ENCODE data around the gene RAD54L. TPM values are rescaled to one million over a fixed set of nuclear protein-coding genes. Genes with fewer than 3 reads are reported as not detected.

Gene RAD54L
- 9.6 and 22.9 TPM in 2 replicates for total RNA-seq (ENCODE audit: low replicate concordance)
- long read RNA-seq, partial matches to known transcripts = 3 of 11 reads
- long read RNA-seq, other reads (novel, unspliced or antisense) = 6 of 11 reads

DNA sequence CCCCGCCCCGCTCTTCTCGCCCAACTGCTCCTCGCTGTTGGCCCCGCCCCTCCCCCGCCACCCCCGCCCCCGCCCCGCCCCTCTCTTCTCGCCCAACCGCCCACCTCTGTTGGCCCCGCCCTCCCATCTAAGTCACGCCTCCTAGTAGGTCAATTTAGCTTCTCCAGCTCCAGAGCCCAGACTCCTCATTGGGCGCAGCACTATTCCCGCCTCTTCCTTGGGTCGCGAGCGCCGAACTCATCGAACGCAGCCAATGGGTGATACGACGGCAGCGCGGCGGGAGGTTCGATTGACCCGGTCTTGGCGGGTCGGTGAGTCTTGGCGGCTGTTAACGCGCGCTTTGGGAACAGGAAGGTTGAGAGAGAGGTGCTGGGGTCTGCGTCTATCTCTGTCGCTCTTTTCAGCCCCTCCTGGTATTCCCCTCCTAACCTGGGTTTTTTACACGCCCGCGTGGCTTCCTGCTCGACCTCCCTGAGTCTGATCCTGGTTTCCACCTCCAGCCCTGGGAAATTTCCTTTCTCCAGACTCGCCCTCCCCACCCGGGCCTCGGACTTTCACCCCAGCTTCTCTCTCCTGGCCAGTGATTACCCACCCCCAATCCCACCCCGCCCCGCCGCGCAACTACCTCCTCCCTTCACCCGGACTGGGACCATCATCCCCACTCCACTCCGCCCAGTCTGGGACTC lies at the start of gene RAD54L:
RAD54L (plus strand) TSS at position 328 of the 686 bp plus-strand sequence. CDS start 643 bp downstream, outside the sequence.
- Mint-ChIP-seq H3K36me3 (peaks cover 9% of the 10 kb centered on the region), H3K27me3 (no peaks in the 10 kb centered on the region), H3K9me3 (no peaks in the 10 kb centered on the region), H3K4me3 (peak within 1 kb of the TSS; percentile 97), H3K27ac (peak within 1 kb of the TSS; percentile 96), H3K4me1 (ENCODE audit: unreplicated experiment) (peaks cover 15% of the 10 kb centered on the region)
- DNase-seq (ENCODE audit: extremely low spot score, unreplicated experiment) = peak; percentile 95
- TF ChIP-seq, protein P1, sequence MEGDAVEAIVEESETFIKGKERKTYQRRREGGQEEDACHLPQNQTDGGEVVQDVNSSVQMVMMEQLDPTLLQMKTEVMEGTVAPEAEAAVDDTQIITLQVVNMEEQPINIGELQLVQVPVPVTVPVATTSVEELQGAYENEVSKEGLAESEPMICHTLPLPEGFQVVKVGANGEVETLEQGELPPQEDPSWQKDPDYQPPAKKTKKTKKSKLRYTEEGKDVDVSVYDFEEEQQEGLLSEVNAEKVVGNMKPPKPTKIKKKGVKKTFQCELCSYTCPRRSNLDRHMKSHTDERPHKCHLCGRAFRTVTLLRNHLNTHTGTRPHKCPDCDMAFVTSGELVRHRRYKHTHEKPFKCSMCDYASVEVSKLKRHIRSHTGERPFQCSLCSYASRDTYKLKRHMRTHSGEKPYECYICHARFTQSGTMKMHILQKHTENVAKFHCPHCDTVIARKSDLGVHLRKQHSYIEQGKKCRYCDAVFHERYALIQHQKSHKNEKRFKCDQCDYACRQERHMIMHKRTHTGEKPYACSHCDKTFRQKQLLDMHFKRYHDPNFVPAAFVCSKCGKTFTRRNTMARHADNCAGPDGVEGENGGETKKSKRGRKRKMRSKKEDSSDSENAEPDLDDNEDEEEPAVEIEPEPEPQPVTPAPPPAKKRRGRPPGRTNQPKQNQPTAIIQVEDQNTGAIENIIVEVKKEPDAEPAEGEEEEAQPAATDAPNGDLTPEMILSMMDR (conservative IDR thresholded peaks at IDR 0.05) = no peak

DNA sequence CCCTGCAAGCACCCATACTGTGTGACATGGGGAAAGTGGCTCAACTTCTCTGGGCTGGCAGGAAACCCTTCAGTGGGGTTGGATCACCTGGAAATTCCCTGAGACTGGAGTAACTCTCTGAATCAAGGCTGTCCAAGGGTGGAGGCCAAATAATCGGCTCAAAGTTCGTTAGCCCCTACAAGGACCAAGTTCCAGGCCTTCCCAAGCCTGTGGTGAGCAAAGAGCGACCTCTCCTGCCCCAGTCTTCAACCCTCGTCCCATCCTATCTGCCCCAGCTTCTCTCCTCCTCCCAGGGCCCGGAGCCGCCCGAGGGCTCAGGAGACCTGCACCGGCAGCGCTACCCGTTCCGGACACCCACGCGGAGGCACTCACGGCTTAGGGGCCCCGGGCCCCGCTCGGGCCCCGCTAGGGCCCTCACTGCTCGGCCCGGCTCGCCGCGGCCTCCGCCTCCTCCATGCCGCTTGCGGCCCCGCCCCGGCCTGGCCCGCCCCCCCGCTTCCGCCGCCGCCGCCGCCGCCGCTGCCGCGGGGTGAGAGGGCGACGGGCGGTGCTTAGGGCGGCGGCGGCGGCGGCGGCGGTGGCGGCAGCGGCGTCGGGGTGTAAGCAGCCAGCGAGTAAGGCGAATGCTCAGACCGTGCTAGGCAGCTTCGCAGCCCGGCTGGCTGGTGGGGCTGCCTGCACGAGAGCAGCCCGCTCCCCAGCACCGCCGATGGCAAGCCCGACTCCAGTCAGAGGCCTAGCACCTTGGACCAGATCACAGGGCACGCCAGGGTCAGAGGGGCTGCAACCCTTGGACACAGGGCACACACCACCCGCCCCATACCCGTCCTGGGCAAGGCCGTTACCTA lies 49.4 kb upstream of the RAD54L start, which contains the start of gene POMGNT1:
POMGNT1 (minus strand) TSS at position 471 of the 848 bp plus-strand sequence. CDS start 613 bp downstream, outside the sequence.
- H3K4me1 Mint-ChIP-seq (ENCODE audit: unreplicated experiment) = peaks cover 11% of the 10 kb centered on the region
- no peaks in the 10 kb centered on the region for H3K9me3 Mint-ChIP-seq

DNA sequence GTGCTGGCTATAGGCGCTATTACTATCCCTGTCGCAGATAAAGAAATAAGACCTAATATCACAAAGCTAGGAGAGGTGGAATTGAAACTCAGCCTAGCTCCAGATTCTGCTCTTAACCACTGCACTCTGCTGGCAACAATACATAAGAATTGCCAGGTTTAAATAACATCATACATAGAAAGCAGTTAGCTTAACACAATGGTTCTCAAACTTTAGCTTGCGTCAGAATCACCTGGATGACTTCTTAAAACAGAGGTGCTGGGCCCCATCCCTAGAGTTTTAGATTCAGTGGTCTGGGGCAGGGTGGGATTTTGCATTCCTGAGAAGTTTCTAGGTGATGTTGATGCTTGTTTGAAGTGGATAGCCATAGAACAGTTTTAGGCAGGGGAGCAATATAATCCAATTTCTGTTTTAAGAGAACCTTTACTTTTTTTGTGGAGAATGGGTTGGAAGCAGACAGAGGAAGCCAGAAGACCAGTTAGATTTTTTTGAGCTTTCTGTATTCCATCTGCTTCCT lies 48.3 kb upstream of the RAD54L start:
- H3K27ac Mint-ChIP-seq = peak overlapping the region; percentile 68
- TF ChIP-seq, protein P1 (conservative IDR thresholded peaks at IDR 0.05) = no peak
- H3K27me3 Mint-ChIP-seq = peaks cover 7% of the 10 kb centered on the region
- no peaks in the 10 kb centered on the region for H3K9me3 Mint-ChIP-seq
- peaks cover 7% of the 10 kb centered on the region for H3K36me3 Mint-ChIP-seq
- peaks cover 19% of the 10 kb centered on the region for H3K4me1 Mint-ChIP-seq (ENCODE audit: unreplicated experiment)
- DNase-seq (ENCODE audit: extremely low spot score, unreplicated experiment) = no peak
- peak overlapping the region; percentile 87 for H3K4me3 Mint-ChIP-seq

More for the DNA sequence above, 49.4 kb upstream of the RAD54L start, which contains the start of gene POMGNT1:
- peak within 1 kb of the TSS; percentile 87 for H3K4me3 Mint-ChIP-seq
- peak within 1 kb of the TSS; percentile 68 for H3K27ac Mint-ChIP-seq
- no peaks in the 10 kb centered on the region for H3K27me3 Mint-ChIP-seq
- H3K36me3 Mint-ChIP-seq = peaks cover 7% of the 10 kb centered on the region
- peak; percentile 80 for DNase-seq (ENCODE audit: extremely low spot score, unreplicated experiment)
- TF ChIP-seq, protein P1 (conservative IDR thresholded peaks at IDR 0.05) = no peak

DNA sequence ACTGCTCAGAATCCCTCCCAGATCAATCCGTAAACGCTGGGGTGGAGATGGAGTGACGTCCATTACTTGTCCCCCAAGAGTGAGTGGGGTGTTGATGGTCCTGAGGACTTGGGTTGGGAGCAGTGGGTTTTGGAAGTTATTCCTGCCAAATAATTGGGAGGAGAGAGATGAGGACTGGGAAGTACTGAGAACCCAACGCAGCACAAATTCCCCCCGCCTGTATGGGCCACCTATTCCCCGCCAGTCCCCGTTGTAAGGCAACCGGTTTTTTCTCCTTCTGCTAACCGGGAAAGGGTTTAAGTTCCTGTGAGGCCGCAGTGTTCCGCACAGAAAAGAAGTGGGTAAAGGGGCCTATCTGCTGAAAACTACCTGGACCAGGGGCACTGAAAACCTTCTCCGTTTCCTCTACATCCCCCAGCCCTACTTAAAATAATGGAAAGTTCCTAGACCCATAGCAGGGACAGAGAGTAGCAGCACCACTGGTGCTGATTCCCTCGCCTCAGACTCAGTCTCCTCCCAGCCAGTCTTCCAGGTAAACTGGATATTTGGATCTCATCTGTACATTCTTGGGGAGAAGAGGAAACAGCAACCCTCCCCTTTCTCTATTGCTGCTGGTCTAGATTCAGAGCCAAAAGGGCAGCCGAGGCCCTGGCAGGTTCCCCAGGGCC lies 43.7 kb upstream of the RAD54L start:
- no peak for DNase-seq (ENCODE audit: extremely low spot score, unreplicated experiment)
- H3K27ac Mint-ChIP-seq = peak overlapping the region; percentile 21
- H3K4me1 Mint-ChIP-seq (ENCODE audit: unreplicated experiment) = peaks cover 20% of the 10 kb centered on the region
- H3K4me3 Mint-ChIP-seq = peak overlapping the region; percentile 94
- peaks cover 7% of the 10 kb centered on the region for H3K27me3 Mint-ChIP-seq
- no peaks in the 10 kb centered on the region for H3K36me3 Mint-ChIP-seq
- TF ChIP-seq, protein P1 (conservative IDR thresholded peaks at IDR 0.05) = no peak
- no peaks in the 10 kb centered on the region for H3K9me3 Mint-ChIP-seq

DNA sequence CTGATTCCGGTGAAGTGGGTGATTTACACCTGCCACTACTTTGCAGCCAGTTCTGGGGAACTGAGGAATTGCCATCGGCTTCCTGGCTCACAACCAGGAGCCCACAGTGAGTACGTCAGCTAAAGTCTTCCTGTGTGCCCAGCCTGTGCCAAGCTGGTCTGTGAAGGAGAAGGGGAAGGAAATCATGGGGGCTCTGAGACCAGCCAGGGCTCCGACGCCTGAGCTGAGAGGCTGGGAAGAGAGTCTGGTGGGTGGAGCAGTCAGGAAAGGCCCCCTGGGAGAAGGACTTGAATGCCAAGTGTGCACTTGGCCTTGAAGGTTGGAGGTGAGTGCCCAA lies 43.2 kb upstream of the RAD54L start:
- no peaks in the 10 kb centered on the region for H3K9me3 Mint-ChIP-seq
- H3K36me3 Mint-ChIP-seq = no peaks in the 10 kb centered on the region
- no peak for DNase-seq (ENCODE audit: extremely low spot score, unreplicated experiment)
- peak overlapping the region; percentile 94 for H3K4me3 Mint-ChIP-seq
- H3K27ac Mint-ChIP-seq = no peak overlapping the region
- peaks cover 7% of the 10 kb centered on the region for H3K27me3 Mint-ChIP-seq
- TF ChIP-seq, protein P1 (conservative IDR thresholded peaks at IDR 0.05) = no peak
- H3K4me1 Mint-ChIP-seq (ENCODE audit: unreplicated experiment) = peaks cover 20% of the 10 kb centered on the region

Measured in type B pancreatic cell (in vitro differentiated cells).